ENCODE measurements around the gene MYT1. TPM values are rescaled to one million over a fixed set of nuclear protein-coding genes. Genes with fewer than 3 reads are reported as not detected.
"Not testable (repeated sequence)": the region's sequence is repeated elsewhere in the genome, so short reads cannot be mapped to it uniquely, and the experiment has no call there.

MYT1 gene
- total RNA-seq, 1 donor from 2014 or later, result not detected

- no peaks in the 10 kb centered on the region for H3K36me3 ChIP-seq
- peaks cover 8% of the 10 kb centered on the region for H3K4me1 ChIP-seq
- no peaks in the 10 kb centered on the region for H3K9me3 ChIP-seq
- no peak overlapping the region for H3K4me3 ChIP-seq
- DNase-seq (ENCODE audit: extremely low spot score in 2 of 2), result no peak
- TF ChIP-seq POLR2A (IDR thresholded peaks at IDR 0.05) (no peak), CTCF (IDR thresholded peaks at IDR 0.05) (no peak), POLR2AphosphoS5 (IDR thresholded peaks at IDR 0.05; ENCODE audit: insufficient read depth in 1 of 2, low read depth in 1 of 2) (no peak)
- H3K27me3 ChIP-seq, result no peaks in the 10 kb centered on the region
- H3K27ac ChIP-seq, result no peak overlapping the region
- intact Hi-C loops (cut with DNase I), result no loop called here
Measured at GRCh38 chr20:64119301-64119680, 45.0 kb upstream of the MYT1 start.

- Histone ChIP-seq H3K9me3 (no peaks in the 10 kb centered on the region), H3K27ac (no peak overlapping the region), H3K4me1 (peaks cover 8% of the 10 kb centered on the region), H3K36me3 (no peaks in the 10 kb centered on the region), H3K27me3 (no peaks in the 10 kb centered on the region), H3K4me3 (peak overlapping the region in 1 of 2 donors; percentile 28)
- intact Hi-C loops (cut with DNase I), result no loop called here
- TF ChIP-seq POLR2A (IDR thresholded peaks at IDR 0.05), result no peak
- TF ChIP-seq CTCF (IDR thresholded peaks at IDR 0.05), result no peak
- no peak for TF ChIP-seq POLR2AphosphoS5 (IDR thresholded peaks at IDR 0.05; ENCODE audit: insufficient read depth in 1 of 2, low read depth in 1 of 2)
- no peak for DNase-seq (ENCODE audit: extremely low spot score in 2 of 2)
Measured at GRCh38 chr20:64119681-64120341, 44.4 kb upstream of the MYT1 start.

- Histone ChIP-seq H3K4me1 (peaks cover 8% of the 10 kb centered on the region), H3K9me3 (no peaks in the 10 kb centered on the region), H3K27ac (no peak overlapping the region), H3K27me3 (no peaks in the 10 kb centered on the region), H3K4me3 (no peak overlapping the region), H3K36me3 (no peaks in the 10 kb centered on the region)
- no peak for DNase-seq (ENCODE audit: extremely low spot score in 2 of 2)
- intact Hi-C loops (cut with DNase I), result no loop called here
- no peak for TF ChIP-seq POLR2A (IDR thresholded peaks at IDR 0.05)
- no peak for TF ChIP-seq POLR2AphosphoS5 (IDR thresholded peaks at IDR 0.05; ENCODE audit: insufficient read depth in 1 of 2, low read depth in 1 of 2)
- TF ChIP-seq CTCF (IDR thresholded peaks at IDR 0.05), result no peak
Measured at GRCh38 chr20:64121586-64121985, 42.7 kb upstream of the MYT1 start.

GRCh38 chr20:64122927-64123326 is 41.3 kb upstream of the MYT1 start:
- H3K27ac ChIP-seq; DNase-seq (ENCODE audit: extremely low spot score in 2 of 2); H3K27me3 ChIP-seq; intact Hi-C loops (cut with DNase I); H3K4me1 ChIP-seq; H3K9me3 ChIP-seq; H3K4me3 ChIP-seq; H3K36me3 ChIP-seq: not testable (repeated sequence)

GRCh38 chr20:64123517-64123916 is 40.7 kb upstream of the MYT1 start:
- H3K4me3 ChIP-seq; H3K27me3 ChIP-seq; intact Hi-C loops (cut with DNase I); H3K4me1 ChIP-seq; H3K9me3 ChIP-seq; DNase-seq (ENCODE audit: extremely low spot score in 2 of 2); H3K27ac ChIP-seq; H3K36me3 ChIP-seq: not testable (repeated sequence)

- H3K27ac ChIP-seq, result no peak overlapping the region
- H3K9me3 ChIP-seq, result no peaks in the 10 kb centered on the region
- no peak for DNase-seq (ENCODE audit: extremely low spot score in 2 of 2)
- intact Hi-C loops (cut with DNase I), result no loop called here
- no peaks in the 10 kb centered on the region for H3K27me3 ChIP-seq
- TF ChIP-seq CTCF (IDR thresholded peaks at IDR 0.05) (no peak), POLR2A (IDR thresholded peaks at IDR 0.05) (no peak), POLR2AphosphoS5 (IDR thresholded peaks at IDR 0.05; ENCODE audit: insufficient read depth in 1 of 2, low read depth in 1 of 2) (no peak)
- H3K4me3 ChIP-seq, result no peak overlapping the region
- H3K36me3 ChIP-seq, result no peaks in the 10 kb centered on the region
- H3K4me1 ChIP-seq, result no peaks in the 10 kb centered on the region
Measured at GRCh38 chr20:64129146-64129782, 35.0 kb upstream of the MYT1 start.
